HEK293 (cell line): ENCODE data around the gene MOB3C.

Experiments
- CTCF ChIA-PET: fragments of 350-600 bp; formaldehyde crosslinking; extraction: SDS; loops from one replicate; lab custom pipeline; 2021; ENCODE audit warnings: antibody characterized with exemption; lab: Yijun Ruan, JAX
- POLR2A ChIA-PET: fragments of 300-600 bp; formaldehyde crosslinking; extraction: SDS; loops from one replicate; lab custom pipeline; 2020; ENCODE audit warnings: antibody characterized with exemption, inconsistent platforms; lab: Yijun Ruan, JAX
- H3K27ac ChIP-seq: fragments of 200-500 bp; sonication (Bioruptor generic); 2 replicates; pipeline ENCODE4 v1.5.1; 2014; ENCODE audit warnings: low read depth, low read length, control low read depth, inconsistent platforms; ENCODE audit errors: extremely low read depth
- H3K36me3 ChIP-seq, 2 experiments: fragments of 200-500 bp in 1 of 2; sonication (Bioruptor generic) in 1 of 2; 1 replicate in 1 of 2; 2 replicates in 1 of 2; pipeline ENCODE4 v1.5.1; 2014 to 2017; ENCODE audit warnings: inconsistent platforms in 2 of 2, low read length in 2 of 2; ENCODE audit not compliant: control insufficient read depth in 2 of 2, insufficient read depth in 1 of 2
- H3K4me1 ChIP-seq: fragments of 200-500 bp; sonication (Bioruptor generic); 2 replicates; pipeline ENCODE4 v1.5.1; 2014; ENCODE audit warnings: mild to moderate bottlenecking, low read length, inconsistent platforms; ENCODE audit not compliant: control insufficient read depth, insufficient read depth
- H3K4me3 ChIP-seq: 2 replicates; pipeline ENCODE4 v1.5.1; 2011; ENCODE audit warnings: low read depth, mild to moderate bottlenecking, control low read depth, low read length, moderate library complexity
- H3K9me3 ChIP-seq: fragments of 200-500 bp; sonication (Bioruptor generic); 2 replicates; pipeline ENCODE4 v1.5.1; 2014; ENCODE audit warnings: low read depth, low read length, inconsistent platforms; ENCODE audit not compliant: control insufficient read depth, insufficient read depth
- ZBTB17 ChIP-seq: fragments of 450-650 bp; formaldehyde crosslinking; IDR thresholded peaks from 2 replicates; pipeline ENCODE4 v1.5.1; 2016; ENCODE audit warnings: missing biosample characterization, missing genetic modification characterization
- ZNF830 ChIP-seq: fragments of 450-650 bp; IDR thresholded peaks from 2 replicates; pipeline ENCODE4 v1.5.0; 2018; ENCODE audit warnings: missing biosample characterization, missing genetic modification characterization, low read depth, mild to moderate bottlenecking, moderate library complexity
- TF ChIP-seq, protein P1 (sequence below): fragments of 450-650 bp; formaldehyde crosslinking; IDR thresholded peaks from 2 replicates; pipeline ENCODE4 v1.5.1; 2017; ENCODE audit warnings: missing biosample characterization, missing genetic modification characterization

Gene MOB3C

GRCh38 chr1:46558966-46559365 lies 57.6 kb downstream of the MOB3C start (continued):
- TF ChIP-seq ZNF830: no peak
- TF ChIP-seq, all 188 proteins: peak for 0

DNA sequence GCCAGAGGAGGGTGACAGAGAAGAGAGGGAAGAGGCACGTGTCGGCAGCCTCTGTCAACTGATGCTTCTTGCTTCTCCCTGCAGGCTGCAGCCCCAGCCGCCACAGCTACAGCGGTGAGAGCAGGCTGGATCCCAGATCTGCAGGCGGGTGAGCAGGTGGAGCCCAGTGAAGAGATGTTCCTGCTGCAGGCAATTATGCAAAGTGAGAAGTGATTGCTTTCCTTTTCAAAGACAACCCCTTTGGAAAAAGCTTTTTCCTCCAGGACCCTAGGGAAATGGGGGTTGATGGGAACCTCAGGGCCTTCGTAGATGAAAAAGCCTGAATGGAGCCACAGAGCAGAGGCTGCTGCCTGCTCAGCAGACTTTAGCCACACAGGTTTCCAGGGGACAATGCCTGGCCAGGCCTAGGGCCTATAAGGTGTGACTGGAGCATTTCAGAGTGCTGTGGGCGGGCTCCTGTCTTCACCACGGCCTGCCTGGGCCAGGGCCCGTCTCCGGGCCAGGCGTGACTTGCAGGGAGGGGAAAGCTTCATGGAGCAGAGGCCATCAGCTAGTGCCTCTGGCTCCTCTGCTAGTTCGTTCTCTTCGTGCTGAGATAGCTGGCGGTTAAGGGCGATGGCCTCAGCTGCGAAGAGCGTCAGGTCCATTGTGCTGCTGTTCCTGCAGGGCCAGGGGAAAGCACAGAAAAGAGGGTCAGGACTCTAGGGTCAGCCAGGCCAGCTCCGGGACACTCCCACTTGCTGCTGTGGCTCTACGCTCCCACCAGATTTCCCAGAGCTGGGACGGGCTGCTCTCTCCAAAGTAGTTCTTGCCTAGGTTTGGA lies 58.3 kb downstream of the MOB3C start:
- 0 out of 2 replicates have a peak, but pooled peaks have one; percentile 29 for TF ChIP-seq ZBTB17 (tag by site-specific recombination)
- TF ChIP-seq, protein P1, sequence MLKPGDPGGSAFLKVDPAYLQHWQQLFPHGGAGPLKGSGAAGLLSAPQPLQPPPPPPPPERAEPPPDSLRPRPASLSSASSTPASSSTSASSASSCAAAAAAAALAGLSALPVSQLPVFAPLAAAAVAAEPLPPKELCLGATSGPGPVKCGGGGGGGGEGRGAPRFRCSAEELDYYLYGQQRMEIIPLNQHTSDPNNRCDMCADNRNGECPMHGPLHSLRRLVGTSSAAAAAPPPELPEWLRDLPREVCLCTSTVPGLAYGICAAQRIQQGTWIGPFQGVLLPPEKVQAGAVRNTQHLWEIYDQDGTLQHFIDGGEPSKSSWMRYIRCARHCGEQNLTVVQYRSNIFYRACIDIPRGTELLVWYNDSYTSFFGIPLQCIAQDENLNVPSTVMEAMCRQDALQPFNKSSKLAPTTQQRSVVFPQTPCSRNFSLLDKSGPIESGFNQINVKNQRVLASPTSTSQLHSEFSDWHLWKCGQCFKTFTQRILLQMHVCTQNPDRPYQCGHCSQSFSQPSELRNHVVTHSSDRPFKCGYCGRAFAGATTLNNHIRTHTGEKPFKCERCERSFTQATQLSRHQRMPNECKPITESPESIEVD: no peak
- ChIA-PET CTCF (no interaction called here), POLR2A (no interaction called here)

More for the DNA sequence above, 58.3 kb downstream of the MOB3C start:
- H3K36me3 ChIP-seq: peaks cover 0 to 53% of the 10 kb centered on the region in 2 experiments; a peak in 1 of 3 replicates
- no peak overlapping the region for H3K27ac ChIP-seq
- H3K9me3 ChIP-seq: no peaks in the 10 kb centered on the region
- H3K4me3 ChIP-seq: no peak overlapping the region
- H3K4me1 ChIP-seq: no peaks in the 10 kb centered on the region
